Stomach (tissue), 4 donors: Measurements from ENCODE around the gene SSBP3.

ENCODE experiments used
- EP300 ChIP-seq: sonication (generic); formaldehyde crosslinking; IDR thresholded peaks from one replicate; pipeline ENCODE4 v1.6.1; 2017; ENCODE audit warnings: antibody characterized with exemption
- POLR2A ChIP-seq, 4 donors: fragments of 450-650 bp; IDR thresholded peaks; one replicate each; pipeline ENCODE4 v1.6.1; 2016; ENCODE audit warnings: antibody characterized with exemption in 4 of 4, control low read depth in 2 of 4, mild to moderate bottlenecking in 1 of 4, moderate library complexity in 1 of 4
- POLR2AphosphoS5 ChIP-seq, 3 donors: sonication (generic); formaldehyde crosslinking; IDR thresholded peaks; one replicate each; pipeline ENCODE4 v1.6.1; 2016; ENCODE audit warnings: antibody characterized with exemption in 3 of 3
- TF ChIP-seq, protein P1 (sequence below), 7 experiments: fragments of 450-650 bp in 4 of 7; fragments of 200-600 bp in 3 of 7; sonication (generic) in 3 of 7; IDR thresholded peaks; one replicate each; pipeline ENCODE4 v1.5.1; 2016 to 2019; ENCODE audit warnings: antibody characterized with exemption in 7 of 7, control low read depth in 2 of 7, mild to moderate bottlenecking in 1 of 7

DNA sequence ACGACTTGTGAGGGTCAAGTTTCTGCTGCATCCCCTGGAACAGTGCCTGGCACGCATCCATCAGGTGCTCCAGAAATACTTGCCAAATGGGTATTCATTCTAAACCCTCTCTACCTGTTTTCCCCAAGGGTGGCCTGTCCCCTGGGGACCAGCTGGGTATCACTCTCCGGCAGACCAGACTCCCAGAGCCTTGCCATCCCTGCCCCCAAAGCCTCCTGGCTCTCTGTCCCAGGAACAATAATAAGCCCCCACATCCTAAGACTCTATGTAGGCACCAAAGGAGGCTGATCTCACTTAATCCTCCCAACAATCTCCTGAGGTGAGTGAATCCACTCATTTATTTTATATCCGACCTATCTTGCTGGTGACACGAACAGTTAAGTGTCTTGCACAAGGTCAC lies 109.5 kb downstream of the SSBP3 start:
- TF ChIP-seq, protein P1, sequence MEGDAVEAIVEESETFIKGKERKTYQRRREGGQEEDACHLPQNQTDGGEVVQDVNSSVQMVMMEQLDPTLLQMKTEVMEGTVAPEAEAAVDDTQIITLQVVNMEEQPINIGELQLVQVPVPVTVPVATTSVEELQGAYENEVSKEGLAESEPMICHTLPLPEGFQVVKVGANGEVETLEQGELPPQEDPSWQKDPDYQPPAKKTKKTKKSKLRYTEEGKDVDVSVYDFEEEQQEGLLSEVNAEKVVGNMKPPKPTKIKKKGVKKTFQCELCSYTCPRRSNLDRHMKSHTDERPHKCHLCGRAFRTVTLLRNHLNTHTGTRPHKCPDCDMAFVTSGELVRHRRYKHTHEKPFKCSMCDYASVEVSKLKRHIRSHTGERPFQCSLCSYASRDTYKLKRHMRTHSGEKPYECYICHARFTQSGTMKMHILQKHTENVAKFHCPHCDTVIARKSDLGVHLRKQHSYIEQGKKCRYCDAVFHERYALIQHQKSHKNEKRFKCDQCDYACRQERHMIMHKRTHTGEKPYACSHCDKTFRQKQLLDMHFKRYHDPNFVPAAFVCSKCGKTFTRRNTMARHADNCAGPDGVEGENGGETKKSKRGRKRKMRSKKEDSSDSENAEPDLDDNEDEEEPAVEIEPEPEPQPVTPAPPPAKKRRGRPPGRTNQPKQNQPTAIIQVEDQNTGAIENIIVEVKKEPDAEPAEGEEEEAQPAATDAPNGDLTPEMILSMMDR (IDR thresholded peaks at IDR 0.05) = no peak
- no peak for TF ChIP-seq POLR2A (IDR thresholded peaks at IDR 0.05)
- TF ChIP-seq EP300 = no peak
- TF ChIP-seq POLR2AphosphoS5 (IDR thresholded peaks at IDR 0.05) = no peak
